Activated CD8-positive, alpha-beta memory T cell treated with anti-CD3 and anti-CD28 coated beads, Interleukin-2, amount 50 U/mL, for 4 hours (primary cell): ENCODE data around the gene CD3G.
A peak's percentile ranks its signal among the peaks of the same experiment; 100 is the strongest.
"Not testable (repeated sequence)": the region's sequence is repeated elsewhere in the genome, so short reads cannot be mapped to it uniquely, and the experiment has no call there.

ENCODE experiments used
- DNase-seq: peaks from one replicate; pipeline ENCODE4 v3.0.0-alpha.2; 2020

Gene CD3G

GRCh38 chr11:118383657-118384056 is 39.5 kb downstream of the CD3G start:
- DNase-seq = no peak

GRCh38 chr11:118396097-118396501 is 52.0 kb downstream of the CD3G start:
- no peak for DNase-seq

GRCh38 chr11:118397448-118397847 is 53.3 kb downstream of the CD3G start:
- DNase-seq = no peak

- DNase-seq = peak; percentile 25
Observed at GRCh38 chr11:118398791-118399559, 54.8 kb downstream of the CD3G start.

GRCh38 chr11:118401151-118401879 is 57.2 kb downstream of the CD3G start, which contains the start of gene ATP5MG:
Gene ATP5MG, plus strand, starts transcription at chr11:118401606. Its CDS starts 60 bp downstream, at chr11:118401666.
- peak; percentile 89 for DNase-seq

GRCh38 chr11:118401880-118402590 is 57.9 kb downstream of the CD3G start:
- no peak for DNase-seq

GRCh38 chr11:118402594-118402993 is 58.5 kb downstream of the CD3G start:
- DNase-seq = not testable (repeated sequence)
